Uterus (tissue), 2 donors: ENCODE results near the gene ASB11.

ENCODE experiments used
- POLR2A ChIP-seq, 2 donors: fragments of 450-650 bp; IDR thresholded peaks; one replicate each; pipeline ENCODE4 v1.6.1; 2016; ENCODE audit warnings: antibody characterized with exemption in 2 of 2, mild to moderate bottlenecking in 1 of 2, moderate library complexity in 1 of 2
- TF ChIP-seq, protein P1 (sequence below), 4 experiments: fragments of 200-600 bp in 2 of 4; fragments of 450-650 bp in 2 of 4; sonication (generic) in 2 of 4; IDR thresholded peaks; one replicate each; pipeline ENCODE4 v1.5.1; 2016 to 2019; ENCODE audit warnings: antibody characterized with exemption in 4 of 4, mild to moderate bottlenecking in 2 of 4, moderate library complexity in 1 of 4

DNA sequence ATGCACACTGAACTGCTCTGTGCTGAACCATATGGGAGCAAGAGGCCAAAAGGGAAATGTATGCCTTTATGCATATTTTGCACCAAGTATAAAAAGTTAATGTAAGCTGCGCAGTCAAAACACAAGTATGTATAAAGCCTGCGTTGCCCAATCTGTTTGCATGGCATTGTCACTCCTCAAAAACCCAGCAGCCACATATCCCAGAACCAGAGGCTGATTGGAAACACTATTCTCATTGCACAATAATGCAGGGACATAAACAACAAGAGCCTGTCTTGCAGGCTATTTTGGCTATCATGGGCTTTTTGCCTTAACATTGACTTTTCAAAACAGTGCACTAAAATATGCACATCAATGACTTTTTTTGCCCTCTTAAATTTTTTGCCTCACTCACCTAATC is 40.5 kb downstream of the ASB11 start:
- no peak for TF ChIP-seq POLR2A (IDR thresholded peaks at IDR 0.05)
- TF ChIP-seq, protein P1, sequence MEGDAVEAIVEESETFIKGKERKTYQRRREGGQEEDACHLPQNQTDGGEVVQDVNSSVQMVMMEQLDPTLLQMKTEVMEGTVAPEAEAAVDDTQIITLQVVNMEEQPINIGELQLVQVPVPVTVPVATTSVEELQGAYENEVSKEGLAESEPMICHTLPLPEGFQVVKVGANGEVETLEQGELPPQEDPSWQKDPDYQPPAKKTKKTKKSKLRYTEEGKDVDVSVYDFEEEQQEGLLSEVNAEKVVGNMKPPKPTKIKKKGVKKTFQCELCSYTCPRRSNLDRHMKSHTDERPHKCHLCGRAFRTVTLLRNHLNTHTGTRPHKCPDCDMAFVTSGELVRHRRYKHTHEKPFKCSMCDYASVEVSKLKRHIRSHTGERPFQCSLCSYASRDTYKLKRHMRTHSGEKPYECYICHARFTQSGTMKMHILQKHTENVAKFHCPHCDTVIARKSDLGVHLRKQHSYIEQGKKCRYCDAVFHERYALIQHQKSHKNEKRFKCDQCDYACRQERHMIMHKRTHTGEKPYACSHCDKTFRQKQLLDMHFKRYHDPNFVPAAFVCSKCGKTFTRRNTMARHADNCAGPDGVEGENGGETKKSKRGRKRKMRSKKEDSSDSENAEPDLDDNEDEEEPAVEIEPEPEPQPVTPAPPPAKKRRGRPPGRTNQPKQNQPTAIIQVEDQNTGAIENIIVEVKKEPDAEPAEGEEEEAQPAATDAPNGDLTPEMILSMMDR (IDR thresholded peaks at IDR 0.05): no peak
